ENCODE measurements around the gene RNF151. TPM values are rescaled to one million over a fixed set of nuclear protein-coding genes. Genes with fewer than 3 reads are reported as not detected.

Gene RNF151
- total RNA-seq, 1 experiment from 2014 or later, result 0.28 TPM

DNA sequence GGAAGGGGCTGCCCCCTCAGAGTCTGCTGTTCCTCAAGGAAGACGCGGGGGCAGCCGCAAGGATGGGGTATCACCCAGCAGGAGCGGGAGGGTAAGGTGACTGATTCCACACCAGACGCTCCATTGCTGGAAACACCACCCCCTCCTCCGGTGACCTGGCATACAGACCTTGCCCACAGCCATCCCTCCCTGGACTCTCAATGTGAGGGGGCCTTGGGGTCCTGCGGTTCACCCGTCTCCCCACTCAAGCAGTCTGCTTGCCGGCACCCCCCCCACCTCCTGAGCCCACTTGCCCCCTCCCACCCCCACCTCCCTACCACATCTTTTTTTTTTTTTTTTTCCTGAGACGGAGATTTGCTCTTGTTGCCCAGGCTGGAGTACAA lies 36.3 kb upstream of the RNF151 start:
- no peak overlapping the region for H3K4me2 ChIP-seq (ENCODE audit: insufficient read depth, insufficient read length, low read length)
- H3K9ac ChIP-seq (ENCODE audit: extremely low read depth, insufficient read length, low read length), result no peak overlapping the region
- Mint-ChIP-seq H3K27me3 (ENCODE audit: low read depth) (peaks cover 31% of the 10 kb centered on the region), H3K27ac (no peak overlapping the region), H3K4me3 (peak overlapping the region in 1 of 2 experiments; percentile 54; a peak in 1 of 5 replicates), H3K4me1 (peaks cover 2 to 13% of the 10 kb centered on the region in 2 experiments), H3K36me3 (ENCODE audit: insufficient read depth in 1 of 3, low read depth in 3 of 3) (no peaks in the 10 kb centered on the region), H3K9me3 (peaks cover 0 to 3% of the 10 kb centered on the region in 2 experiments; a peak in 1 of 5 replicates)
- peaks cover 3% of the 10 kb centered on the region for H3K23me2 ChIP-seq (ENCODE audit: insufficient read length, low read depth, low read length, poor library complexity, severe bottlenecking)
- H4K20me1 ChIP-seq (ENCODE audit: control insufficient read depth, insufficient read depth, insufficient read length), result no peaks in the 10 kb centered on the region
- no peak overlapping the region for H2BK20ac ChIP-seq (ENCODE audit: low read depth, low read length, poor library complexity, severe bottlenecking)
- no peak overlapping the region for H2AFZ ChIP-seq (ENCODE audit: low read length)
- no peak overlapping the region for H4K91ac ChIP-seq (ENCODE audit: insufficient read length, low read depth, low read length)
- H3K79me1 ChIP-seq (ENCODE audit: insufficient read depth, low read depth, low read length, poor library complexity, severe bottlenecking), result no peaks in the 10 kb centered on the region
- H4K5ac ChIP-seq (ENCODE audit: insufficient read length, low read depth, low read length), result no peak overlapping the region
- no peak overlapping the region for H3K14ac ChIP-seq (ENCODE audit: insufficient read depth, low read length)
- H3K4ac ChIP-seq (ENCODE audit: low read depth, low read length), result no peak overlapping the region
- H2BK15ac ChIP-seq (ENCODE audit: low read depth, low read length), result no peak overlapping the region
- no peaks in the 10 kb centered on the region for H3K27me3 ChIP-seq (ENCODE audit: insufficient read depth, low read length)
- H2BK12ac ChIP-seq (ENCODE audit: insufficient read length, low read depth, low read length), result no peak overlapping the region
- H3K56ac ChIP-seq (ENCODE audit: insufficient read length, low read depth, low read length), result no peak overlapping the region
- H3K18ac ChIP-seq (ENCODE audit: insufficient read length, low read depth, low read length), result no peak overlapping the region
- H3K23ac ChIP-seq (ENCODE audit: insufficient read length, low read depth, low read length), result no peak overlapping the region
- TF ChIP-seq, protein P1, sequence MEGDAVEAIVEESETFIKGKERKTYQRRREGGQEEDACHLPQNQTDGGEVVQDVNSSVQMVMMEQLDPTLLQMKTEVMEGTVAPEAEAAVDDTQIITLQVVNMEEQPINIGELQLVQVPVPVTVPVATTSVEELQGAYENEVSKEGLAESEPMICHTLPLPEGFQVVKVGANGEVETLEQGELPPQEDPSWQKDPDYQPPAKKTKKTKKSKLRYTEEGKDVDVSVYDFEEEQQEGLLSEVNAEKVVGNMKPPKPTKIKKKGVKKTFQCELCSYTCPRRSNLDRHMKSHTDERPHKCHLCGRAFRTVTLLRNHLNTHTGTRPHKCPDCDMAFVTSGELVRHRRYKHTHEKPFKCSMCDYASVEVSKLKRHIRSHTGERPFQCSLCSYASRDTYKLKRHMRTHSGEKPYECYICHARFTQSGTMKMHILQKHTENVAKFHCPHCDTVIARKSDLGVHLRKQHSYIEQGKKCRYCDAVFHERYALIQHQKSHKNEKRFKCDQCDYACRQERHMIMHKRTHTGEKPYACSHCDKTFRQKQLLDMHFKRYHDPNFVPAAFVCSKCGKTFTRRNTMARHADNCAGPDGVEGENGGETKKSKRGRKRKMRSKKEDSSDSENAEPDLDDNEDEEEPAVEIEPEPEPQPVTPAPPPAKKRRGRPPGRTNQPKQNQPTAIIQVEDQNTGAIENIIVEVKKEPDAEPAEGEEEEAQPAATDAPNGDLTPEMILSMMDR (conservative IDR thresholded peaks at IDR 0.05), result no peak
- no peak overlapping the region for H2BK120ac ChIP-seq (ENCODE audit: low read depth, low read length, poor library complexity, severe bottlenecking)
- H2AK5ac ChIP-seq (ENCODE audit: insufficient read length, low read length), result no peak overlapping the region
- H2BK5ac ChIP-seq (ENCODE audit: insufficient read length, low read length), result no peak overlapping the region
- H3K4me1 ChIP-seq (ENCODE audit: insufficient read depth, low read length), result no peaks in the 10 kb centered on the region
- no peak overlapping the region for H3K27ac ChIP-seq (ENCODE audit: insufficient read length, low read depth, low read length)
- no peak overlapping the region for H3T11ph ChIP-seq (ENCODE audit: low read length)
- H3K9me3 ChIP-seq (ENCODE audit: control insufficient read depth, low read depth, low read length), result no peaks in the 10 kb centered on the region
- WGBS (ENCODE audit: extremely low coverage, insufficient read length, low lambda C conversion rate), result no CpG with 5 or more reads among the region's 10 CpGs
- H4K8ac ChIP-seq (replicated peaks; ENCODE audit: insufficient read length, low read depth, low read length), result no peak overlapping the region
- no peaks in the 10 kb centered on the region for H3K79me2 ChIP-seq (ENCODE audit: insufficient read depth, low read length)
- no peak for DNase-seq

Measured in H9 (cell line).